ENCODE results near the gene CES5A.

GRCh38 chr16:55835581-55835980 is 39.6 kb downstream of the CES5A start:
- TF ChIP-seq, protein P1, sequence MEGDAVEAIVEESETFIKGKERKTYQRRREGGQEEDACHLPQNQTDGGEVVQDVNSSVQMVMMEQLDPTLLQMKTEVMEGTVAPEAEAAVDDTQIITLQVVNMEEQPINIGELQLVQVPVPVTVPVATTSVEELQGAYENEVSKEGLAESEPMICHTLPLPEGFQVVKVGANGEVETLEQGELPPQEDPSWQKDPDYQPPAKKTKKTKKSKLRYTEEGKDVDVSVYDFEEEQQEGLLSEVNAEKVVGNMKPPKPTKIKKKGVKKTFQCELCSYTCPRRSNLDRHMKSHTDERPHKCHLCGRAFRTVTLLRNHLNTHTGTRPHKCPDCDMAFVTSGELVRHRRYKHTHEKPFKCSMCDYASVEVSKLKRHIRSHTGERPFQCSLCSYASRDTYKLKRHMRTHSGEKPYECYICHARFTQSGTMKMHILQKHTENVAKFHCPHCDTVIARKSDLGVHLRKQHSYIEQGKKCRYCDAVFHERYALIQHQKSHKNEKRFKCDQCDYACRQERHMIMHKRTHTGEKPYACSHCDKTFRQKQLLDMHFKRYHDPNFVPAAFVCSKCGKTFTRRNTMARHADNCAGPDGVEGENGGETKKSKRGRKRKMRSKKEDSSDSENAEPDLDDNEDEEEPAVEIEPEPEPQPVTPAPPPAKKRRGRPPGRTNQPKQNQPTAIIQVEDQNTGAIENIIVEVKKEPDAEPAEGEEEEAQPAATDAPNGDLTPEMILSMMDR (IDR thresholded peaks at IDR 0.05), result no peak
- TF ChIP-seq EZH2 (IDR thresholded peaks at IDR 0.05; ENCODE audit: borderline replicate concordance, insufficient read depth, low read depth, low read length, poor library complexity, severe bottlenecking), result no peak

Measured in B cell (primary cell).